Epithelial cell of esophagus (primary cell): ENCODE measurements around the gene MACROD2.

Experiments
- DNase-seq: peaks from one replicate; pipeline ENCODE4 v3.0.0; 2010; ENCODE audit warnings: low read depth
- H3K4me3 ChIP-seq: 2 replicates; pipeline ENCODE4 v1.5.1; 2011; ENCODE audit warnings: mild to moderate bottlenecking, low read length, control low read depth
- TF ChIP-seq, protein P1 (sequence below): IDR thresholded peaks from 2 replicates; pipeline ENCODE4 v1.5.1; 2011; ENCODE audit warnings: low read depth, mild to moderate bottlenecking, low read length, control low read depth, inconsistent platforms; ENCODE audit not compliant: insufficient read depth; ENCODE audit errors: missing control alignments

The MACROD2 gene

GRCh38 chr20:15637950-15638754 lies 1642.8 kb downstream of the MACROD2 start:
- no peak overlapping the region for H3K4me3 ChIP-seq
- TF ChIP-seq, protein P1, sequence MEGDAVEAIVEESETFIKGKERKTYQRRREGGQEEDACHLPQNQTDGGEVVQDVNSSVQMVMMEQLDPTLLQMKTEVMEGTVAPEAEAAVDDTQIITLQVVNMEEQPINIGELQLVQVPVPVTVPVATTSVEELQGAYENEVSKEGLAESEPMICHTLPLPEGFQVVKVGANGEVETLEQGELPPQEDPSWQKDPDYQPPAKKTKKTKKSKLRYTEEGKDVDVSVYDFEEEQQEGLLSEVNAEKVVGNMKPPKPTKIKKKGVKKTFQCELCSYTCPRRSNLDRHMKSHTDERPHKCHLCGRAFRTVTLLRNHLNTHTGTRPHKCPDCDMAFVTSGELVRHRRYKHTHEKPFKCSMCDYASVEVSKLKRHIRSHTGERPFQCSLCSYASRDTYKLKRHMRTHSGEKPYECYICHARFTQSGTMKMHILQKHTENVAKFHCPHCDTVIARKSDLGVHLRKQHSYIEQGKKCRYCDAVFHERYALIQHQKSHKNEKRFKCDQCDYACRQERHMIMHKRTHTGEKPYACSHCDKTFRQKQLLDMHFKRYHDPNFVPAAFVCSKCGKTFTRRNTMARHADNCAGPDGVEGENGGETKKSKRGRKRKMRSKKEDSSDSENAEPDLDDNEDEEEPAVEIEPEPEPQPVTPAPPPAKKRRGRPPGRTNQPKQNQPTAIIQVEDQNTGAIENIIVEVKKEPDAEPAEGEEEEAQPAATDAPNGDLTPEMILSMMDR = no peak
- DNase-seq = no peak

GRCh38 chr20:15638816-15639215 lies 1643.5 kb downstream of the MACROD2 start:
- TF ChIP-seq, protein P1 = no peak
- no peak overlapping the region for H3K4me3 ChIP-seq
- no peak for DNase-seq

GRCh38 chr20:15639839-15640238 lies 1644.5 kb downstream of the MACROD2 start:
- DNase-seq = no peak
- TF ChIP-seq, protein P1 = no peak
- no peak overlapping the region for H3K4me3 ChIP-seq

DNA sequence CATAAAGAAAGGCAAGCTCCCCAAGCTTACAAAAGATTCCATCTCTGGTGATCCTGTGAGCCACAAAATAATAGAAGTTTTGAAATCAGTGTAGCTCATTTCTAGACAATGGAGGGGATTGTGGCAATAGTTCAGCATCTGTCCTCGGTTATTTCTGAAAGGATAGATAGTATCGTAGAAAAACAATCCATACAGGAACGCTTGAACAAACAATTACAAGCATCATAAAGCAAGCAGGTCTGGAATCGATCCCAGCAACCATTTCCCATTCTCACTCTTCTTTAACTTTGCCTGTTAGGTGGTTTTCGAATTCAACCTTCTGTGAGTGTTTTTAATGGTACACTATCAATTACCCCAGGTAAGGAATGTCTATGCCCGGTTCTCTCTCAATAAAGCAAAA lies 1646.8 kb downstream of the MACROD2 start:
- TF ChIP-seq, protein P1 = no peak
- H3K4me3 ChIP-seq = no peak overlapping the region
- DNase-seq = no peak

DNA sequence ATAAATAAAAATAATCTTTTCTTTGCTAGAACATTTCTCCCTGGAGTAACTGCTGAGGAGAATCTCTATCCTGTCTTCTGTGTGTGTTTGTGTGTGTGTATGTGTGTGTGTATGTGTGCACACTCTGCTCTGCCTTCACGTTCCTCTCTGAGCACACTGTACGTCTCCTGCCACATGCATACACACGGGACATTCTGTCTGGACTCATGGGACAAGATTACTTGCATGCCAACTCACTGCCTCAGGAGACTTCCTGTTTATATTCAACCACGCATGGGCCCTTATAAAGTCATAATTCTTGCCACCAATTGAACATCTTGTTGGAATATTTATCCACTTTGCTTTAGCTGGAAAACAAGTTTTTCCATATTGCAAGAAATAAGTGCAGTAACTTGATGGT lies 1647.4 kb downstream of the MACROD2 start:
- no peak for DNase-seq
- H3K4me3 ChIP-seq = no peak overlapping the region
- TF ChIP-seq, protein P1 = no peak

GRCh38 chr20:15643713-15644112 lies 1648.4 kb downstream of the MACROD2 start:
- peak; percentile 36 for DNase-seq

More at GRCh38 chr20:15643713-15644112, 1648.4 kb downstream of the MACROD2 start:
- H3K4me3 ChIP-seq = no peak overlapping the region
- TF ChIP-seq, protein P1 = peak; percentile 47
